ENCODE results near the gene PDGFRB. TPM values are rescaled to one million over a fixed set of nuclear protein-coding genes. Genes with fewer than 3 reads are reported as not detected.

PDGFRB gene
- total RNA-seq, 1 donor from 2014 or later, result 4.6 TPM

GRCh38 chr5:150075233-150075632 is 80.4 kb downstream of the PDGFRB start:
- H3K4me3 ChIP-seq (ENCODE audit: low read depth, low read length), result no peak overlapping the region
- TF ChIP-seq CTCF (conservative IDR thresholded peaks at IDR 0.05; ENCODE audit: low read depth, low read length), result no peak
- no peak for DNase-seq (ENCODE audit: low read depth)

DNA sequence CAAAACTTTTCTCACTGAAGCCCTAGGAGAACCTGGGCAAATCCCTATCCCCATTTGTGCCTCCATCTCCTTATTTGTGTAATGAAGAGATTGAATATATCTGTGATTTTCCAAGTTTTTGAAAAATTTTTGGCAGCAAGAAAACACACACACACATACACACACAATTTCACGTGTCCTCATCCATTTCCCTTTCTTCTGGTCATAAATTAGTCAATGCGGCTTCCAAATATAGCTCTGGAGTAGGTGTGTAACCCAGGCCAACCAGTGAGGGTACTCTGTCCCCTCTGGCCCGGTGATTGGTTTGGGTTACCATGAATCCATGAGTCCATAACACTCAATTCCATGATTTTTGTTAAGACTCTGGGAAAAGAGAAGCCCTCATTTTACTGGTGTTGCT is 82.0 kb downstream of the PDGFRB start:
- no peak for TF ChIP-seq CTCF (conservative IDR thresholded peaks at IDR 0.05; ENCODE audit: low read depth, low read length)
- H3K4me3 ChIP-seq (ENCODE audit: low read depth, low read length), result no peak overlapping the region
- DNase-seq (ENCODE audit: low read depth), result no peak

DNA sequence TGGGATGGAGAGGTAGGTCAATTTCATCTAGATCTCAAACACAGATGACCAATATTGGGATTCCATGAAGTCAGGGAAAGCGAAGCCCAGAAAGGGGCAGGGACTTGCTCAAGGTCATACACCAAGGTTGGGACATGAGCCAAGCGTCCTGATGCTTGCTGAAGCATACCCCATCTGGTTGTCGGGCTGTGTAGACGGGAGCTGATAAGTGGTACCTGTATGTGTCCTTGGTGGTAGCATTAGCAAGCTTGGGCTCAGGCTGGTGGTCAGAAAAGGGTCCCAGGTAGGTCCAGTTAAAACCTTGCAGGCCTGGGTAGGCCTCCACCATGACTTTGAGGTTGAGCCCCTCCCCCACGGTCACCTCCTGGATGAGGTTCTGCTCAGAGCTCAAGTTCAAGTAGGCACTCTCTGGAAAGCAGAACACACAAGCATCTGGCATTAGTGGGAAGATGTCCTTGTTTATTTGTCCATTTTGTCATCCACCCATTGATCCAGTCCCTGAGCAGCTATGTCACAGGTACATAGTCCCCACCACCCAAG is 82.5 kb downstream of the PDGFRB start:
- H3K4me3 ChIP-seq (ENCODE audit: low read depth, low read length), result no peak overlapping the region
- no peak for TF ChIP-seq CTCF (conservative IDR thresholded peaks at IDR 0.05; ENCODE audit: low read depth, low read length)
- DNase-seq (ENCODE audit: low read depth), result no peak

DNA sequence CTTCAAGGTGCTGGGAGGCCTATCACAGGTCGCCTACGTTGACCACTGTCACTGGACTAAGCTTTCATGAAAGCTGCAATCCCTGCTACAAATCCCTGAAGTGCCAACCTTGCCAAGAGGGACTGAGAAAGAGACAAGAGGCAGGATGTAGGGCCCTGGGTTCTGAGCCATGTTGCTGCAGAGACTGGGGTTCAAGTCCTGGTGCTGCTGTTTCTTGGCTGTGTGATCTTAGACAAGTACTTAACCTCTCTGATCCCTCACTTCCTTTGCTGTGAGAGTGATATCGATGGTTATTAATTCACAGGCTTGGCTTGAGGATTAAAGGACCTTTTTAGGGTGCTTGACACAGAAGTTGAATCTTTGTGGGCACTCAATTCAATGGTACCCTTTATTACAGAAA is 84.8 kb downstream of the PDGFRB start:
- H3K4me3 ChIP-seq (ENCODE audit: low read depth, low read length), result no peak overlapping the region
- TF ChIP-seq CTCF (conservative IDR thresholded peaks at IDR 0.05; ENCODE audit: low read depth, low read length), result no peak
- no peak for DNase-seq (ENCODE audit: low read depth)

DNA sequence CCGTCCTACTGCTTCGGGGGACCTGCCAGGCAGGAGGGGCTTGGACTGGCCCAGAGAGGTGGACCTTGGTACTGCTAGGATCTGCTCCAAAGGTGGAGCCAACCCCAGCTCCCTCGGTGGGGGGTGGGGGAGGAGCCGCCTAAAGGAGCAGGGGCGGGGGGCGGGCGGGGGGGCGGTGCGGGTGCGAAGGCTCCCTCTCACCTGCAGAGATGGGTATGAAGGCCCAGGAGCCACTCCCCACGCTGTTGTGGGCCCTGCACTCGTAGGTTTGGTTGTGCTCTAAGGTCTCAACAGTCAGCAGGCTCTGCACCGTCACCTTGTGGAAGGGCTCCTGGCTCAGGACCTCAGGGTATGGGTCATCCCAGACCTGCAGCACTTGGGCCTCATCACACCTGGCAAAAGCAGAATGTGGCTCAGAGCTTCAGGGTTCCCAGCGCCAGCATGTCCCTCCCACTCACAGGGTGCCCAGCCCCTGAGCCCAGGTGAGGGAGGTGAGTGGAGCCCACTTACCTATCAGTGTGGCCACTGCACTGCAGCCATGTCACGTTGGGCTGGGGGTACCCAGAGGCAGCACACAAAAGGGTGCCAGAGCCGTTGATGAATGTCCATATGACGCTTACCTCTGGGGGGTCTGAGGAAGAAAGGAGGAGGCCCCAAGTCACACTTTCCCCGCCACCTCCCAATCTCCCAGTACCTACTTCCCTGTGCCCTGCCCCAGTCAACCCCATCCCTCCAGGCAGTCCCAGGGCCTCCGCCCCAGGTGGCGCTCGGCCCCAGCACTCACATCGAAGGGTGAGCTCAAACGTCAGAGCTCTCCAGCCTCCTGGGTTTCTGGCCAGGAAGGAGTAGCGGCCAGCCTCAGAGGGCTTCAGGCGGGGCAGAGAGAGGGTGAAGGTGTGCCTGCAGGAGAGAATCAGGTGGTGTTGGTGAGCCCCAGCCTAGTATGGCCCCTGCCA is 85.7 kb downstream of the PDGFRB start:
- DNase-seq (ENCODE audit: low read depth), result no peak
- no peak for TF ChIP-seq CTCF (conservative IDR thresholded peaks at IDR 0.05; ENCODE audit: low read depth, low read length)
- no peak overlapping the region for H3K4me3 ChIP-seq (ENCODE audit: low read depth, low read length)

DNA sequence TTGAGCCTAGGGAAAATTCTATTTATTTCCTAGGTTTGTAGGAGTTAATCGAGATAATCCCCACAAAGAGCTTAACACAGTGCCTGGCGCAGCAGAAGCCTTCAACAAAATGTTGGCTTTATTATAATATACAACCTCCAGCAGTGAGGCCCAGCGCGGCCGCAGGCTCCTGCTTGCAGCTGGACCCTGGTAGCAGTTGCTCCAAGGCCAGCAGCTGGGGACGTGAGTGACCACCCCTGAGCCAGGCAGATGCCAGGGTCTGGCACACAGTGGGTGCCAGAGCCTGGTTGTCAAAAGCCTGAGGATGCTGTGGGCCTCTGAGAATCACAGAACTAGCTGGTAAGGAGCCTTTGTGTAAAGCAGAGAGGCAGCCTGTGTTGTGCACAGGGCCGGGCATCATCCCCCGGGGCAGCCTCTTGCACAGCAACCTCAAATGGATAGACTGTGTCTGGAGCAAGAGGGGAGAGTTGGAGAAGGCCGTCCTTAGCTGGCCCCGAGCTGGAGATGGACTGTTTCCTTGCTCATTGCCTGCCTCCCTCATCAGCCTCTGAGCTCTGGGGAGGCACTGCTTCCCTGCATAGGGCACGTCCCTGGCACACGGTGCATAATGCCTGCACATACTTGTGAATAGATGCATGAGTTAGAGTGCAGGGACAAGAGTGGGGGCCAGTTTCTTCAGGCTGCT is 86.5 kb downstream of the PDGFRB start:
- no peak for DNase-seq (ENCODE audit: low read depth)
- TF ChIP-seq CTCF (conservative IDR thresholded peaks at IDR 0.05; ENCODE audit: low read depth, low read length), result no peak
- H3K4me3 ChIP-seq (ENCODE audit: low read depth, low read length), result no peak overlapping the region

Measured in epithelial cell of proximal tubule (primary cell).